ENCODE results near the gene FOSB.

GRCh38 chr19:45424191-45425058 is 43.4 kb upstream of the FOSB start:
- TF ChIP-seq CTCF (conservative IDR thresholded peaks at IDR 0.05; ENCODE audit: low read depth, low read length), result no peak
- no peak for TF ChIP-seq EZH2 (IDR thresholded peaks at IDR 0.05; ENCODE audit: borderline replicate concordance, low read depth, low read length, poor library complexity, severe bottlenecking)

Measured in A673 (cell line).